H1 (cell line): ENCODE results near the gene ZC2HC1C.
"Not testable (repeated sequence)": the region's sequence is repeated elsewhere in the genome, so short reads cannot be mapped to it uniquely, and the experiment has no call there.

Source experiments
- ASH2L ChIP-seq: fragments of 200-600, 300-600 bp; sonication (generic); IDR thresholded peaks from one replicate; pipeline ENCODE4 v1.7.1; 2017; ENCODE audit warnings: low read length
- BACH1 ChIP-seq: IDR thresholded peaks from 2 replicates; pipeline ENCODE4 v1.6.1; 2012; ENCODE audit warnings: low read length, improper control_type of control experiment
- CHD2 ChIP-seq: IDR thresholded peaks from 2 replicates; pipeline ENCODE4 v1.6.1; 2012; ENCODE audit warnings: low read length, improper control_type of control experiment
- CTCF ChIP-seq, 3 experiments: IDR thresholded peaks; 1 replicate in 2 of 3; 2 replicates in 1 of 3; pipeline versions ENCODE4 v1.5.1 to v1.6.1; 2011; ENCODE audit warnings: low read length in 3 of 3, mild to moderate bottlenecking in 3 of 3, inconsistent platforms in 2 of 3, low read depth in 1 of 3, moderate library complexity in 1 of 3; ENCODE audit not compliant: insufficient read depth in 1 of 3; ENCODE audit errors: control extremely low read depth in 1 of 3
- EZH2 ChIP-seq: fragments of 200-600 bp; sonication (generic); IDR thresholded peaks from 2 replicates; pipeline ENCODE4 v1.7.1; 2012; ENCODE audit warnings: low read depth, mild to moderate bottlenecking, moderate library complexity, low read length, inconsistent platforms; ENCODE audit not compliant: severe bottlenecking
- MAX ChIP-seq: IDR thresholded peaks from 2 replicates; pipeline ENCODE4 v1.6.1; 2012; ENCODE audit warnings: inconsistent platforms
- SP4 ChIP-seq: IDR thresholded peaks from 2 replicates; pipeline ENCODE4 v1.6.1; 2012; ENCODE audit warnings: low read length, inconsistent platforms
- TAF1 ChIP-seq: IDR thresholded peaks from 2 replicates; pipeline ENCODE4 v1.6.1; 2011; ENCODE audit warnings: mild to moderate bottlenecking, low read depth, low read length
- YY1 ChIP-seq: IDR thresholded peaks from 2 replicates; pipeline ENCODE4 v1.6.1; 2011; ENCODE audit warnings: low read depth, mild to moderate bottlenecking, low read length

GRCh38 chr14:75127474-75127820, 58.0 kb downstream of the ZC2HC1C start:
- not testable (repeated sequence) for TF ChIP-seq ASH2L; EZH2; TAF1; CTCF (IDR thresholded peaks at IDR 0.05; ENCODE audit: control extremely low read depth in 1 of 3, insufficient read depth in 1 of 3, low read depth in 1 of 3, low read length in 3 of 3); CHD2; SP4; YY1; MAX; BACH1
